NCI-H2171 (cell line): Measurements from ENCODE around the gene CDKL4.
"Not testable (repeated sequence)": the region's sequence is repeated elsewhere in the genome, so short reads cannot be mapped to it uniquely, and the experiment has no call there.

Source experiments
- DNase-seq: peaks from one replicate; lab custom pipeline; 2025; lab: John Stamatoyannopoulos, UW

Gene CDKL4

GRCh38 chr2:39179974-39180960, 63.5 kb downstream of the CDKL4 start:
- no peak for DNase-seq

- DNase-seq: no peak
Observed at GRCh38 chr2:39178756-39179155, 65.0 kb downstream of the CDKL4 start.

- DNase-seq: no peak
Observed at GRCh38 chr2:39176997-39177396, 66.8 kb downstream of the CDKL4 start.

GRCh38 chr2:39175026-39175812, 68.6 kb downstream of the CDKL4 start:
- DNase-seq: no peak

GRCh38 chr2:39174022-39174421, 69.7 kb downstream of the CDKL4 start:
- DNase-seq: no peak

- not testable (repeated sequence) for DNase-seq
Observed at GRCh38 chr2:39172047-39172706, 71.6 kb downstream of the CDKL4 start.

- no peak for DNase-seq
Observed at GRCh38 chr2:39171621-39172020, 72.1 kb downstream of the CDKL4 start.

- no peak for DNase-seq
Observed at GRCh38 chr2:39164089-39164488, 79.7 kb downstream of the CDKL4 start.

GRCh38 chr2:39160982-39161381, 82.8 kb downstream of the CDKL4 start:
- DNase-seq: no peak

- DNase-seq: no peak
Observed at GRCh38 chr2:39159283-39159682, 84.5 kb downstream of the CDKL4 start.

- no peak for DNase-seq
Observed at GRCh38 chr2:39158351-39158750, 85.4 kb downstream of the CDKL4 start.

GRCh38 chr2:39156846-39157245, 86.9 kb downstream of the CDKL4 start:
- no peak for DNase-seq

- DNase-seq: no peak
Observed at GRCh38 chr2:39156107-39156506, 87.7 kb downstream of the CDKL4 start.

GRCh38 chr2:39155573-39155972, 88.2 kb downstream of the CDKL4 start:
- not testable (repeated sequence) for DNase-seq

- DNase-seq: no peak
Observed at GRCh38 chr2:39154944-39155343, 88.8 kb downstream of the CDKL4 start.

- no peak for DNase-seq
Observed at GRCh38 chr2:39153312-39153711, 90.5 kb downstream of the CDKL4 start.

GRCh38 chr2:39152504-39152903, 91.3 kb downstream of the CDKL4 start:
- DNase-seq: no peak

- no peak for DNase-seq
Observed at GRCh38 chr2:39150890-39151497, 92.8 kb downstream of the CDKL4 start.

GRCh38 chr2:39150102-39150562, 93.6 kb downstream of the CDKL4 start:
- DNase-seq: no peak

GRCh38 chr2:39146630-39147029, 97.1 kb downstream of the CDKL4 start:
- DNase-seq: no peak

- DNase-seq: no peak
Observed at GRCh38 chr2:39145906-39146421, 97.8 kb downstream of the CDKL4 start.

GRCh38 chr2:39144416-39144815, 99.4 kb downstream of the CDKL4 start:
- DNase-seq: no peak
